ENCODE data around the gene S100A16. TPM values are rescaled to one million over a fixed set of nuclear protein-coding genes. Genes with fewer than 3 reads are reported as not detected.

The S100A16 gene
- total RNA-seq, 1 donor from 2014 or later, result 143 TPM

GRCh38 chr1:153608089-153608682 lies 4.8 kb downstream of the S100A16 start:
- peaks cover 12% of the 10 kb centered on the region for H3K36me3 Mint-ChIP-seq (ENCODE audit: unreplicated experiment)
- H3K27me3 Mint-ChIP-seq (ENCODE audit: unreplicated experiment), result no peaks in the 10 kb centered on the region
- peak overlapping the region; percentile 99 for H3K27ac Mint-ChIP-seq (ENCODE audit: unreplicated experiment)
- H3K4me1 Mint-ChIP-seq (ENCODE audit: unreplicated experiment), result peaks cover 51% of the 10 kb centered on the region
- no peaks in the 10 kb centered on the region for H3K9me3 Mint-ChIP-seq (ENCODE audit: unreplicated experiment)
- H3K4me3 Mint-ChIP-seq (ENCODE audit: unreplicated experiment), result peak overlapping the region; percentile 73
- TF ChIP-seq CTCF (IDR thresholded peaks at IDR 0.05), result no peak
- DNase-seq (ENCODE audit: extremely low spot score, unreplicated experiment), result no peak

- TF ChIP-seq CTCF (IDR thresholded peaks at IDR 0.05), result no peak
- Mint-ChIP-seq H3K27ac (ENCODE audit: unreplicated experiment) (no peak overlapping the region), H3K9me3 (ENCODE audit: unreplicated experiment) (no peaks in the 10 kb centered on the region), H3K36me3 (ENCODE audit: unreplicated experiment) (peaks cover 12% of the 10 kb centered on the region), H3K27me3 (ENCODE audit: unreplicated experiment) (no peaks in the 10 kb centered on the region), H3K4me1 (ENCODE audit: unreplicated experiment) (peaks cover 48% of the 10 kb centered on the region), H3K4me3 (ENCODE audit: unreplicated experiment) (no peak overlapping the region)
- DNase-seq (ENCODE audit: extremely low spot score, unreplicated experiment), result no peak
Observed at GRCh38 chr1:153607381-153607780, 5.6 kb downstream of the S100A16 start.

GRCh38 chr1:153606194-153606593 lies 6.7 kb downstream of the S100A16 start:
- DNase-seq (ENCODE audit: extremely low spot score, unreplicated experiment), result no peak
- no peak overlapping the region for H3K27ac Mint-ChIP-seq (ENCODE audit: unreplicated experiment)
- peaks cover 36% of the 10 kb centered on the region for H3K4me1 Mint-ChIP-seq (ENCODE audit: unreplicated experiment)
- no peak for TF ChIP-seq CTCF (IDR thresholded peaks at IDR 0.05)
- no peak overlapping the region for H3K4me3 Mint-ChIP-seq (ENCODE audit: unreplicated experiment)
- H3K27me3 Mint-ChIP-seq (ENCODE audit: unreplicated experiment), result no peaks in the 10 kb centered on the region
- peaks cover 12% of the 10 kb centered on the region for H3K36me3 Mint-ChIP-seq (ENCODE audit: unreplicated experiment)
- no peaks in the 10 kb centered on the region for H3K9me3 Mint-ChIP-seq (ENCODE audit: unreplicated experiment)

- H3K4me3 Mint-ChIP-seq (ENCODE audit: unreplicated experiment), result no peak overlapping the region
- no peaks in the 10 kb centered on the region for H3K27me3 Mint-ChIP-seq (ENCODE audit: unreplicated experiment)
- H3K36me3 Mint-ChIP-seq (ENCODE audit: unreplicated experiment), result peaks cover 12% of the 10 kb centered on the region
- no peaks in the 10 kb centered on the region for H3K9me3 Mint-ChIP-seq (ENCODE audit: unreplicated experiment)
- no peak overlapping the region for H3K27ac Mint-ChIP-seq (ENCODE audit: unreplicated experiment)
- peaks cover 18% of the 10 kb centered on the region for H3K4me1 Mint-ChIP-seq (ENCODE audit: unreplicated experiment)
- TF ChIP-seq CTCF (IDR thresholded peaks at IDR 0.05), result no peak
- DNase-seq (ENCODE audit: extremely low spot score, unreplicated experiment), result no peak
Observed at GRCh38 chr1:153602749-153603148, 10.2 kb downstream of the S100A16 start.

GRCh38 chr1:153599847-153600246 lies 13.1 kb downstream of the S100A16 start:
- Mint-ChIP-seq H3K9me3 (ENCODE audit: unreplicated experiment) (no peaks in the 10 kb centered on the region), H3K27ac (ENCODE audit: unreplicated experiment) (no peak overlapping the region), H3K36me3 (ENCODE audit: unreplicated experiment) (no peaks in the 10 kb centered on the region), H3K4me3 (ENCODE audit: unreplicated experiment) (no peak overlapping the region), H3K4me1 (ENCODE audit: unreplicated experiment) (peaks cover 16% of the 10 kb centered on the region), H3K27me3 (ENCODE audit: unreplicated experiment) (no peaks in the 10 kb centered on the region)
- DNase-seq (ENCODE audit: extremely low spot score, unreplicated experiment), result no peak
- TF ChIP-seq CTCF (IDR thresholded peaks at IDR 0.05), result no peak
